NCI-H69 (cell line): ENCODE measurements around the gene AP1G2.
"Not testable (repeated sequence)": the region's sequence is repeated elsewhere in the genome, so short reads cannot be mapped to it uniquely, and the experiment has no call there.

Source experiments
- DNase-seq: peaks from one replicate; lab custom pipeline; 2025; lab: John Stamatoyannopoulos, UW

Gene AP1G2

GRCh38 chr14:23567186-23568020, at the start of gene AP1G2:
Gene AP1G2, minus strand, starts transcription at chr14:23567791. Its CDS starts 477 bp downstream, at chr14:23567314.
- peak; percentile 95 for DNase-seq

GRCh38 chr14:23615856-23616255, 48.3 kb upstream of the AP1G2 start:
- no peak for DNase-seq

- DNase-seq: no peak
Measured at GRCh38 chr14:23614395-23614828, 46.8 kb upstream of the AP1G2 start.

GRCh38 chr14:23613242-23614070, 45.9 kb upstream of the AP1G2 start:
- no peak for DNase-seq

- no peak for DNase-seq
Measured at GRCh38 chr14:23612802-23613201, 45.2 kb upstream of the AP1G2 start.

GRCh38 chr14:23612354-23612732, 44.8 kb upstream of the AP1G2 start:
- no peak for DNase-seq

- DNase-seq: no peak
Measured at GRCh38 chr14:23610815-23611289, 43.3 kb upstream of the AP1G2 start.

- no peak for DNase-seq
Measured at GRCh38 chr14:23610090-23610814, 42.7 kb upstream of the AP1G2 start.

GRCh38 chr14:23609411-23610089, 42.0 kb upstream of the AP1G2 start:
- DNase-seq: not testable (repeated sequence)

- DNase-seq: no peak
Measured at GRCh38 chr14:23609001-23609400, 41.4 kb upstream of the AP1G2 start.

GRCh38 chr14:23608454-23608853, 40.9 kb upstream of the AP1G2 start:
- no peak for DNase-seq

GRCh38 chr14:23605931-23606585, 38.5 kb upstream of the AP1G2 start:
- DNase-seq: no peak

GRCh38 chr14:23604675-23605170, 37.1 kb upstream of the AP1G2 start:
- DNase-seq: no peak

- no peak for DNase-seq
Measured at GRCh38 chr14:23604148-23604547, 36.6 kb upstream of the AP1G2 start.

- no peak for DNase-seq
Measured at GRCh38 chr14:23603103-23603502, 35.5 kb upstream of the AP1G2 start.

- no peak for DNase-seq
Measured at GRCh38 chr14:23602181-23603095, 34.8 kb upstream of the AP1G2 start.

- no peak for DNase-seq
Measured at GRCh38 chr14:23601845-23602180, 34.2 kb upstream of the AP1G2 start.

- no peak for DNase-seq
Measured at GRCh38 chr14:23601424-23601823, 33.8 kb upstream of the AP1G2 start.

GRCh38 chr14:23600806-23601205, 33.2 kb upstream of the AP1G2 start:
- no peak for DNase-seq

GRCh38 chr14:23600322-23600707, 32.7 kb upstream of the AP1G2 start:
- DNase-seq: no peak
